GDM1 (cell line): ENCODE results near the gene DUSP22.
"Not testable (repeated sequence)": the region's sequence is repeated elsewhere in the genome, so short reads cannot be mapped to it uniquely, and the experiment has no call there.

Experiments
- DNase-seq: peaks from one replicate; lab custom pipeline; 2025; lab: John Stamatoyannopoulos, UW

Gene DUSP22

DNA sequence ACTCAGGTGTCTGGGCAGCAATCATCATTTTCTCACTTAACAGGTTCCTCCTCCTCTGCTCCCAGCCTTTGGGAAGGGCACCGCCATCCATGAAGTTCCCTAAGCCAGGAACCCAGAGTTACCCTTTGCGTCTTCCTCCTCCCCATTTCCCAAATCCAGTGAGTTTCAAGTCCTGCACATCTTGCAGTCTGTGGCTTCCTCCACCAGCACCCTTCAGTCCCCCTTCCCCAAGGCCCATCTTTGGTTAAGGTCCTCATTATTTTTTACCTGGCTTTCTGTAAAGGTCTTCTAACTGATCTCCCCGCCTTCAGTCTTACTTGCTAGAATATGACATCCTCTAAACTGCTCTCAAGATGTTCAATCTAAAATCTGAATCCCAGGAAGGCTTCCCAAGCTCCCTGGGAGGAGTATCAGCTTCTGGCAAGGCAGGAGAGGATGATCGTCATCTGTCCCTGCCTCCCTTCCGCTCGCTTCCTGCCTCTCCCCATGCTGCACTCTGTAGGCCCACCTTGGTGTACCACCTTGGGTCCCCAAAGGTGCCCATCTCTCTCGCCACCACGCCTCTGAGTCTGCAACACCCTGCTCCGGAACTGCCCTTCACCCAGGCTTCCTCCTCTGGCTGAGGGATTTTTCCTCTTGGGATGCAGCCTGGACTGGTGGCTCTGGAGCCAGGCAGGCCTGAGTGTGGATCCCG lies 11.4 kb upstream of the DUSP22 start:
- DNase-seq: no peak

- no peak for DNase-seq
These were observed 10.7 kb upstream of the DUSP22 start for GRCh38 chr6:281469-282103.

DNA sequence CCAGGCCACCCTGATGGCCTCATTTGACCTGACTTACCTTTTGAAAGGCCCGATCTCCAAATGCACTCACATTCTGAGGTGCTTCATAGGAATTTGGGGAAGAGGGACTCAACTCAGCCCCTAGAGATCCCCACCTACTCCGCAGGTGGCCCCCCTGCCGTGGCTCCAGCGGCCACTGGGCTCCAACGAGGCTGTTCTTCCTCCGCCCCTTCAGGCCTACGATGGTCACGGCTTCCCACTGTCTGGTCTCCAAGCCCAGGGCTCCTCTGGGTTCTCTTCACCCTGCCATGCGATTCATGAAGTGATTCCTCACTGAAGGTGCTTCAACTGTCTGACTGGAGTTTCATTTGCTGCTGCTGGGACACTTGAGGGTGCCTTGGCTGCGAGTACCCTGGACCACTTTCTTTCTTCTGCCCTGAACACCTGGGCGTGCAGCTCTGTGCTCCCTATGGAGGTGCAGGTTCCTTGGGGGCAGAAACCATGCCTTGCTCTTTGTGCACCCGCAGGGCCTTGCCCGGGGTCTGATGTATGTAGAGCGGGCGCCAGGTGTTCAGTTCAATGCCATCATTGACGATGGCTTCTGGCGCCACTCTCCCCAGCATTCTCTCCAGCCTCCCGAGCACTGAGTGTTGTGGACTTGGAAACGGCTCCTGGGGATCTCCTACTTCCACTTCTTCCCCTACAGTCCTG lies 10.0 kb upstream of the DUSP22 start:
- no peak for DNase-seq

GRCh38 chr6:282867-283416 lies 9.3 kb upstream of the DUSP22 start:
- DNase-seq: no peak

- DNase-seq: no peak
These were observed 7.8 kb upstream of the DUSP22 start for GRCh38 chr6:284486-284885.

DNA sequence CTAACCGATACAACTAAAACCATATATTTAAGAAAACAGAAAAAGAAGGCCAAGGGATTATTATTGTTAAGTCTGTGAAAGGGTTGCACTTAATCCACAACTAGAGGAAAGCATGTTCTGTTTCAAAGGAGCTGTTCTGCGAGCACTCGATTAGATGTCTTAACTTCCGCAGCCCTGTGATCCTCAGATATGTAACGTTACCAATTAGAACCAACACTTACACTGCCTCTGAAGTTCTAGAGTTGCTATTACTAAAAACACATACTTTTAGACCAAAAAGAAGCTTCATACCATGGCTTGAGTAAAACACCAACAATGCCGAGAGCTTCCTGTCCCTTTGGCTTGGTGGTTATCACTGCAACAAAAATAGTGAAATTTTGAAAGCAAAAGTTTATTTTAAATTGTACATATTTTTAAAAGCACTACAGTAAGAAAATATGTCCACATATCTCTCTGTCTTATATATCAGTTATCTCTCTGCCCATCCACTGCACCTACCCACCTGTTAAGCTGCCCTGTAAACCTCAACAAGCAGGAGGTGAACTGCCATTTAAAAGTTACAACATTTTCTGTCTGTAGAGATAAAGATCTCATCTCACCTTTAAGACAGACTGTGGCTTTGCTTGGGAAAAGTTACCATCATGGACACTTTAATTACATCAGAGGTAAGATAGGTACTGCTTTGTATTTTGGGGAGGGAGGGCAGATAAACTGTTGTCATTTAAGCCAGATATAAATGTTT lies 7.1 kb upstream of the DUSP22 start:
- no peak for DNase-seq

DNA sequence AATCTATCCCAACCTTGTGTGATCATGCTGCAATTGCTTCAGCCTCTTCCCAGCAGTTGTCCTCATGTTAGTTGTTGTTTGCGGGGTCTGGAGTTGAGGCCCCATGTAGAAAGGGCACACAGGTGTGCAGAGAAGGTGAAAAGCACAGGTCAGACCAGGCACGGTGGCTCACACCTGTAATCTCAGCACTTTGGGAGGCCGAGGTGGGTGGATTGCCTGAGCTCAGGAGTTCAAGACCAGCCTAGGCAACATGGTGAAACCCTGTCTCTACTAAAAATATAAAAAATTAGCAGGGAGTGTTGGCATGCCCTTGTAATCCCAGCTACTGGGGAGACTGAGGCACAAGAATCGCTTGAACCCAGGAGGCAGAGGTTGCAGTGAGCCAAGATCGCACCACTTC lies 6.4 kb upstream of the DUSP22 start:
- DNase-seq: not testable (repeated sequence)

DNA sequence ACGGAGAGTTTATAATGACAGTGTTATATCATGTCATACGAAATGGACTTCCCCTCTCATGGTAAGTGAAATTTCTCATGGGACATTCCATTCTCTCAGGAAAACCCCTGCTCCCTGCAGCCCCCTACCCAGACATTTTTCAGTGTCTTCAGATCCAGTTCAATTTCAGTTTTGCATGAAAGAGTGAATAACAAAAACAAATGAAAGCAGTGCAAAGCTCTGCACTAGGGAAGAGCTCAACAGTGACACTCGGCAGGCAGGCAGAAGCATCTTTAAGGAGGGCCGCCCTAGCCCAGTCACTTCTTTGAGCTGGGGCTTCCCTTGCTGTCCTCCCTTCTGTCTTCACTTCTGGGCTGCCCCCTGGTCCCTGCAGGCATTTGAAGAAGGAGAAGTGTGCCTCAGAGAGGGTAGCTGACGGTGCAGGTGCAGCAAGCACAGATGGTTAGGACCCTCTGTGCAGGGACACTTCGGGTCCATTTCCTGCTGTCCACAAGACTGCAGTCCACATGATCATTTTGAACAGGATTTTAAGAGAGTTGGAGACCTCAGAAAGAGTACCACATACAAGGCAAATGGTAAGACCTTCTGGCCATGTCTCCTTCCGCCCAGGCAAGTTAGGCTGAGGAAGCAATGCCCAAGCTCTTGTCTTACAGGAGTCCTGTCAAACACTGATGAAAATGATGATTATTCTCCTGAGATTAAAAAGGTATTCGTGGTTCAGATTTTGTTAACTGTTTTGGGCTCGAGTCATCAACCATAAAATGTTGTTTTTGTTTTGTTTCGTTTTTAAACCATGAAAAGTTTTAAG lies 5.4 kb upstream of the DUSP22 start:
- no peak for DNase-seq

- DNase-seq: no peak
These were observed 4.8 kb upstream of the DUSP22 start for GRCh38 chr6:287489-287860.

- no peak for DNase-seq
These were observed 3.4 kb upstream of the DUSP22 start for GRCh38 chr6:288866-289265.

DNA sequence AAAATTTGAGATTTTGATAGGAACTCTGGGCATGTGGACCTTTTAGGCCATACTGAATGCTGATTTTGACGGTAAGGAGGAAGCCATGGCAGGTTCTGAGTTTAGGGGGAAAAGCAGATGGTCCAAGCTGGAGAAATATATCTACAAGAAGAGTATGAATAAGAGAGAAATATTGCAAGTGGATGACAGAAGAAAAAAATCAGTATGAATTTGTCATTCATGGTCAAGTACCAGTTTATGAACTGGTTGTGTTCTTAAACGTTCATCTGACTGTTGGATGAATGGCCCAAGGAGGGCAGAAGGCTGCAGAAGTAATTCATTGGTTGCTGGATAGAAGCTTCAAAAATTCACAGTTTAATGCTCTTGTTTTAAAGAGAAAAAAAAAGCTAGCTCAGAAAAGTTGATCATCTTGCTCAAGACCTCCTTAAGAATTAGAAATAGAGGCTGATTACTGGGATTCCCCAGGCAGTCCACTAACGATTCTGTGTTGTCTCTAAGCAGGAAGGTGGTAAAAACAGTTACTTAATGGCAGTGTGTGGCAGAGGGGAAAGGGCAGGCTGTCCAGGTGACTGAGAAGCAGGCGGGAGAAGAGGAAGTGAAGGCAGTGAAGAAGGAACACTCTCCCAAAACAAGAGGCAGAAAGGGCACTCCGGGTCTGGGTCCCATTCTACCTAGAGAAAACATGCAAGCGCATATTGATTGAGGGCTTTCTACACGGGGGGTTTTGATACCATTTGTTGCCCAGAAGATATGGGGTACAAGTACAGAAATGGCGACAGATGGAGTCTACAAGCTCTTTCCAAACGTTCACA lies 2.0 kb upstream of the DUSP22 start:
- DNase-seq: no peak

DNA sequence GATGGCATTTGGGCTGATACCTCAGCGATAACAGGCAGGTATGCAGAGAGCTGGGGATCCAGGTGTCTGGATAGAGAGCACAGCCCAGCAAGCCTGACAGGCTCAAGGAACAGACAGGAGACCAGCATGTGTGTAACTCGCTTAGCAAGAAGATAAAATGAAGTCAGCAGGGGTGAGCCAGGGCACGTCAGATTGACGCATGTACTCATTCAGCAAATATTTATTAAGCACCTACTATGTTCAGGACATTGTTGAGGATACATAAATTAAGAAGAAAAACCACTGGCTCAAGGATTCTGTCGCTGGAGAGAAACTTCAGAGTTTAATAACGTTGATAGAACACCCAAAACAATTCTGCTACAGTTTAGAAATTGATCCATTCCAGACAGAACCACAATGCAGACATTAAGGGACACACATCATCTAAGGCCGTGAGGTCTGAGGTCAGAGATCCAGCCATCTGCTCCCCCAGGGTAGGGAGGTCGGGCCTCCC lies 1.0 kb upstream of the DUSP22 start:
- no peak for DNase-seq

DNA sequence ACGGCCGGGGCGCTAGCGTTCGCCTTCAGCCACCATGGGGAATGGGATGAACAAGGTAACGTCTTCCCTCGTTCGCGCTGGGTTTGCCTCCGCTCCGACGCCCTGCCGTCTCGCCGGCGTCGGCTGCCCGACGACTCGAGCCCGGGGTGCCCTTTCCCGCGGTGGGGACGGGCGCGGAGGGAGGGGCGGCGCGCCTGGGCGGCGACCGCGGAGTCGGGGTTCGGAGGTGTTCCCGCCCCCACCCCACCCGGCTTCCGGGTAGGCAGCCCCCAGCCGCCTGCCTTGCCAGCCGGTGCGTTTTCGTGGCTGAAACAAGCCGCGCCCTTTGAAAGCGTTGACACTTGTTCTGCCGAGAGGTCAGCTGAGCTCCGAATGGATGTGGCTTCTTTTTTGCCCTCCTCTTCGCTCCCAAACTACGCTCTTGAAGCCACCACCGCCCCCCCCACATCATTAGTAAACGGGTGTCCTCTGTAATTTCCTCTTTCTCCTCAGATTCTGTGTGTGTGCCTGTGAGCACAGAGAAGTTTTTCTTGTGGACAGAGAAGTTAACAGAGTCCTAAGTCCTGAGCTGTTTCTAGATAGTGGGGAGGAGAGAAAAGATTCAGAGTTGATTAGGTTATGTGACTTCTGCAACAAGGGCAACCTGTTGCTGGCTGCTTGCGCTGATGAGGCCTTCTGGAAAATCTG lies 362 bp downstream of the DUSP22 start:
- DNase-seq: no peak

DNA sequence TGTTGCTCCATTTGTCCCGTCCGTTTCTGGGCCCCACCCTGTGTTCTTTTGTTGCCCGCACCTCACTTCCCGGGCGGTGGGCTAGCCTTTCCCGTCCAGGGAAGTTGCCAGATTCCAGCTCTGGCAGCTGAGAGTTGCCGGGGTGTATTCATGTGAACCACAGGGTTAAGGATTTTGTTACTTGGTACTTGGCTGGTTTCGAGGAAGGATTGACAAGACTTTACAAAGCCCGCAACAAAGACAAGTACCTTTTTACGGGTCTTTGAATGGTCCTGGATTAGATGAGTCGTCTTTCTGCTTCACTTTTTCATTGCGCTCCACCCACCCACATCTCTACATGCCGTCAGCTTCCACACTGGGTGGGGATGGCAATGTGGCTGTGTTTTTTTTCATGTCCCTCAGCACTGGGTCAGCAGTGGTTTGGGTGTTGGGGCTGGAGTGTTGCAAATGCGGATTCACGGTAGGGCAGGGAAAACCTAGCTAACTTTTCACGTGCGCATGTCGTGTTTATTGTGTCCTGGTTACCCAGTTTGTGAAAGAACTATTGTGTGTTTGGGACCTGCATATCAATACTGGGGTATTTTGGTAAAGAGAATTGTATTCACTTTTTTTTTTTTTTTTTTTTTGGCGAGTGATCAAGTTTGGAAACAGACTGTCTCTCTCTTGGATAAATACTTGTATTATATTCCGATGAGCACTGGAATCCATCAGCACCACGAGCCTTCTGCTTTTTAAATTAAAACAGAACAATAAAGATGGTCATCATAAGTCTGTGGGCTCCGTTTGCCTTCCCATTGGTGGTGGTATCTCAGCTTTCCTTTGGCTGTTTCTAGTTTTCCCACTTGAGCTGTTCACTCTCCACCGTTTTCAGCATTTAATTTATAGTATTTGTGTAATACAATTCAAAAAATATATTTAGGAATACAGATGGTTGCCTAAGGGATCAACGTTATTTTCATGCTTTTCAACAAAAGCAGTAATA lies 1.2 kb downstream of the DUSP22 start:
- DNase-seq: no peak

DNA sequence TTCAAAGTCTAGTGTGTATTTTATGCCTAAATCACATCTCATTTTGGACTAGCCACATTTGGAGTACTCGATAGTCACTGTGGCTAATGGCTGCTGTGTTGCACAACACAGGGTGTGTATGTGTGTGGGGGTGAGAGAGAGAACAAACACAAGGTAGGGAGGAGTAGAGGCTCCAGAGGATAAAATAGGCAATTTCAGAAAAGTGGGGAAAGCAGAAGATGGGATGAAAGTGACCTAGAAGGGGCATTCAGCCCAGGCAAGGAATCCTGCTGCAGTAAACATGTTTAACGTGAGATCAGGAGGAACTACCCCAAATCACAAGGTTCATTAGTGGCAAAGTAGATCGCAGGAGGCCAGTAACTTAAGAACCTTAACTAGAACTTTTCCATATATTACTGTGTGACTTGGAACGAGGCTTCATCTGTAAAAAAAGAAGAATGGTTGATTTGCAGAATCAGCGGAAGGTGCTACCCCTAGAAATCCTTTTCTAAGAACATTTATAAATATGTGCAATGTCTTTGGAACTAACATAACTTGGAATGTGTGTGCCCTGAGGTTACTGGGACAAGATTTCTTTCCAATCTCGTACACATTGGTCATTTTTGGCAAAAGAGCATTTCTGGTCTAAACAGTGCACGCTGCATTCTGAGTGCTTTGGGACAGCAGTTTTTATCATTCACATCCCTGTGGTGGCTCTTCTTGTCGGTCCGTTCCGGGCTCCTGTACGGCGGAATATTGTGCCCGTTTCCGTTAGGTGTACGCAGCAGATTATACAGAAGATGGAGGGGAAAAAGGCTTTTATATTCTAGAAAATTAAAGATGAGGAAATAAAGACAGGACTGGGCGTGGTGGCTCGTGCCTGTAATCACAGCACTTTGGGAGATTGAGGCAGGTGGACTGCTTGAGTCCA lies 2.6 kb downstream of the DUSP22 start:
- DNase-seq: no peak

- DNase-seq: no peak
These were observed 4.2 kb downstream of the DUSP22 start for GRCh38 chr6:296151-297122.
